ENCODE measurements around the gene SRGAP3. TPM values are rescaled to one million over a fixed set of nuclear protein-coding genes. Genes with fewer than 3 reads are reported as not detected.
"Not testable (repeated sequence)": the region's sequence is repeated elsewhere in the genome, so short reads cannot be mapped to it uniquely, and the experiment has no call there.

The SRGAP3 gene
- total and polyA plus RNA-seq, 2 donors: 3.9 to 4.4 TPM

GRCh38 chr3:9281533-9281932 is 32.1 kb upstream of the SRGAP3 start:
- H3K4me1 ChIP-seq (ENCODE audit: control insufficient read depth in 2 of 2, insufficient read depth in 2 of 2, low read length in 2 of 2); H3K9me3 ChIP-seq (ENCODE audit: control insufficient read depth in 2 of 2, insufficient read depth in 1 of 2, low read length in 1 of 2); H3K27me3 ChIP-seq (ENCODE audit: control insufficient read depth in 2 of 2, insufficient read depth in 1 of 2, low read length in 1 of 2); DNase-seq (ENCODE audit: low read depth in 6 of 9, low spot score in 9 of 9); H3K36me3 ChIP-seq (ENCODE audit: control insufficient read depth in 2 of 2, insufficient read depth in 2 of 2, low read length in 1 of 2); H3K27ac ChIP-seq (ENCODE audit: low read depth in 1 of 2, low read length in 1 of 2); H3K4me3 ChIP-seq (ENCODE audit: low read length in 2 of 2): not testable (repeated sequence)
- WGBS: 97% methylated on average over 8 of the region's 8 CpGs

- H3K27ac ChIP-seq (ENCODE audit: low read depth in 1 of 2, low read length in 1 of 2): no peak overlapping the region
- 85% methylated on average over 11 of the region's 11 CpGs for WGBS
- H3K9me3 ChIP-seq (ENCODE audit: control insufficient read depth in 2 of 2, insufficient read depth in 1 of 2, low read length in 1 of 2): no peaks in the 10 kb centered on the region
- no peaks in the 10 kb centered on the region for H3K36me3 ChIP-seq (ENCODE audit: control insufficient read depth in 2 of 2, insufficient read depth in 2 of 2, low read length in 1 of 2)
- H3K4me1 ChIP-seq (ENCODE audit: control insufficient read depth in 2 of 2, insufficient read depth in 2 of 2, low read length in 2 of 2): no peaks in the 10 kb centered on the region
- no peaks in the 10 kb centered on the region for H3K27me3 ChIP-seq (ENCODE audit: control insufficient read depth in 2 of 2, insufficient read depth in 1 of 2, low read length in 1 of 2)
- DNase-seq (ENCODE audit: low read depth in 6 of 9, low spot score in 9 of 9): no peak
- H3K4me3 ChIP-seq (ENCODE audit: low read length in 2 of 2): no peak overlapping the region
Measured at GRCh38 chr3:9280451-9281219, 31.2 kb upstream of the SRGAP3 start.

- Histone ChIP-seq H3K4me1 (ENCODE audit: control insufficient read depth in 2 of 2, insufficient read depth in 2 of 2, low read length in 2 of 2) (no peaks in the 10 kb centered on the region), H3K4me3 (ENCODE audit: low read length in 2 of 2) (no peak overlapping the region), H3K36me3 (ENCODE audit: control insufficient read depth in 2 of 2, insufficient read depth in 2 of 2, low read length in 1 of 2) (no peaks in the 10 kb centered on the region), H3K9me3 (ENCODE audit: control insufficient read depth in 2 of 2, insufficient read depth in 1 of 2, low read length in 1 of 2) (no peaks in the 10 kb centered on the region), H3K27ac (ENCODE audit: low read depth in 1 of 2, low read length in 1 of 2) (no peak overlapping the region), H3K27me3 (ENCODE audit: control insufficient read depth in 2 of 2, insufficient read depth in 1 of 2, low read length in 1 of 2) (no peaks in the 10 kb centered on the region)
- no peak for DNase-seq (ENCODE audit: low read depth in 6 of 9, low spot score in 9 of 9)
- WGBS: 75% methylated on average over 6 of the region's 6 CpGs
Measured at GRCh38 chr3:9279966-9280365, 30.5 kb upstream of the SRGAP3 start.

GRCh38 chr3:9278498-9278897 is 29.1 kb upstream of the SRGAP3 start:
- no peak for DNase-seq (ENCODE audit: low read depth in 6 of 9, low spot score in 9 of 9)
- Histone ChIP-seq H3K27ac (ENCODE audit: low read depth in 1 of 2, low read length in 1 of 2) (no peak overlapping the region), H3K4me1 (ENCODE audit: control insufficient read depth in 2 of 2, insufficient read depth in 2 of 2, low read length in 2 of 2) (no peaks in the 10 kb centered on the region), H3K27me3 (ENCODE audit: control insufficient read depth in 2 of 2, insufficient read depth in 1 of 2, low read length in 1 of 2) (no peaks in the 10 kb centered on the region), H3K9me3 (ENCODE audit: control insufficient read depth in 2 of 2, insufficient read depth in 1 of 2, low read length in 1 of 2) (peaks cover 0 to 3% of the 10 kb centered on the region in 2 donors), H3K4me3 (ENCODE audit: low read length in 2 of 2) (no peak overlapping the region), H3K36me3 (ENCODE audit: control insufficient read depth in 2 of 2, insufficient read depth in 2 of 2, low read length in 1 of 2) (no peaks in the 10 kb centered on the region)
- 93% methylated on average over 4 of the region's 4 CpGs for WGBS

- Histone ChIP-seq H3K9me3 (ENCODE audit: control insufficient read depth in 2 of 2, insufficient read depth in 1 of 2, low read length in 1 of 2) (peaks cover 0 to 3% of the 10 kb centered on the region in 2 donors), H3K27ac (ENCODE audit: low read depth in 1 of 2, low read length in 1 of 2) (no peak overlapping the region), H3K4me3 (ENCODE audit: low read length in 2 of 2) (no peak overlapping the region), H3K36me3 (ENCODE audit: control insufficient read depth in 2 of 2, insufficient read depth in 2 of 2, low read length in 1 of 2) (no peaks in the 10 kb centered on the region), H3K27me3 (ENCODE audit: control insufficient read depth in 2 of 2, insufficient read depth in 1 of 2, low read length in 1 of 2) (no peaks in the 10 kb centered on the region), H3K4me1 (ENCODE audit: control insufficient read depth in 2 of 2, insufficient read depth in 2 of 2, low read length in 2 of 2) (no peaks in the 10 kb centered on the region)
- no peak for DNase-seq (ENCODE audit: low read depth in 6 of 9, low spot score in 9 of 9)
- 57% methylated on average over 1 of the region's 1 CpG for WGBS
Measured at GRCh38 chr3:9278085-9278484, 28.6 kb upstream of the SRGAP3 start.

GRCh38 chr3:9276761-9277370 is 27.4 kb upstream of the SRGAP3 start:
- no peaks in the 10 kb centered on the region for H3K27me3 ChIP-seq (ENCODE audit: control insufficient read depth in 2 of 2, insufficient read depth in 1 of 2, low read length in 1 of 2)
- no peak overlapping the region for H3K27ac ChIP-seq (ENCODE audit: low read depth in 1 of 2, low read length in 1 of 2)
- DNase-seq (ENCODE audit: low read depth in 6 of 9, low spot score in 9 of 9): no peak
- peaks cover 0 to 3% of the 10 kb centered on the region in 2 donors for H3K9me3 ChIP-seq (ENCODE audit: control insufficient read depth in 2 of 2, insufficient read depth in 1 of 2, low read length in 1 of 2)
- H3K4me1 ChIP-seq (ENCODE audit: control insufficient read depth in 2 of 2, insufficient read depth in 2 of 2, low read length in 2 of 2): no peaks in the 10 kb centered on the region
- WGBS: 95% methylated on average over 6 of the region's 6 CpGs
- H3K4me3 ChIP-seq (ENCODE audit: low read length in 2 of 2): no peak overlapping the region
- no peaks in the 10 kb centered on the region for H3K36me3 ChIP-seq (ENCODE audit: control insufficient read depth in 2 of 2, insufficient read depth in 2 of 2, low read length in 1 of 2)

DNA sequence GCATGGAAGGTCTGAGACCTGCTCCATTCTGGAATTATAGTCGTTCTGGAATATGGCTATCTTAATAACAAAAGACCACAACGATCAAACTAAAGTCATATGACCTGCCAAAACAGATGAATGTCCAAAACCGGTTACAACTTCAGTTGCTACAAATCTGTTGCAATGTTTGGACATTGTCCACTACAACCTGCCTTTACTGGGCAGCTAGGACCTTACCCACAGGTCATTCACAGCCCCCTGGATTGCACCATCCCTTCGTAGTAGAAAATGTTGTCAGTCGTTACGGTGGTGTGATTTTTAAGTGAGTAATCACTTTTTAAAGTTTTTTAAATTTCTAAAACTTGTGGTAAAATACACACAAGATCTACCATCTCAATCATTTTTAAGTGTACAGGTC is 22.5 kb upstream of the SRGAP3 start:
- Histone ChIP-seq H3K4me3 (ENCODE audit: low read length in 2 of 2) (no peak overlapping the region), H3K27ac (ENCODE audit: low read depth in 1 of 2, low read length in 1 of 2) (no peak overlapping the region), H3K4me1 (ENCODE audit: control insufficient read depth in 2 of 2, insufficient read depth in 2 of 2, low read length in 2 of 2) (no peaks in the 10 kb centered on the region), H3K27me3 (ENCODE audit: control insufficient read depth in 2 of 2, insufficient read depth in 1 of 2, low read length in 1 of 2) (no peaks in the 10 kb centered on the region), H3K9me3 (ENCODE audit: control insufficient read depth in 2 of 2, insufficient read depth in 1 of 2, low read length in 1 of 2) (peaks cover 0 to 3% of the 10 kb centered on the region in 2 donors), H3K36me3 (ENCODE audit: control insufficient read depth in 2 of 2, insufficient read depth in 2 of 2, low read length in 1 of 2) (no peaks in the 10 kb centered on the region)
- no peak for DNase-seq (ENCODE audit: low read depth in 6 of 9, low spot score in 9 of 9)
- 82% methylated on average over 6 of the region's 6 CpGs for WGBS

GRCh38 chr3:9270704-9271103 is 21.3 kb upstream of the SRGAP3 start:
- H3K4me3 ChIP-seq (ENCODE audit: low read length in 2 of 2): no peak overlapping the region
- H3K36me3 ChIP-seq (ENCODE audit: control insufficient read depth in 2 of 2, insufficient read depth in 2 of 2, low read length in 1 of 2): no peaks in the 10 kb centered on the region
- no peak for DNase-seq (ENCODE audit: low read depth in 6 of 9, low spot score in 9 of 9)
- H3K27ac ChIP-seq (ENCODE audit: low read depth in 1 of 2, low read length in 1 of 2): no peak overlapping the region
- peaks cover 0 to 3% of the 10 kb centered on the region in 2 donors for H3K9me3 ChIP-seq (ENCODE audit: control insufficient read depth in 2 of 2, insufficient read depth in 1 of 2, low read length in 1 of 2)
- H3K27me3 ChIP-seq (ENCODE audit: control insufficient read depth in 2 of 2, insufficient read depth in 1 of 2, low read length in 1 of 2): no peaks in the 10 kb centered on the region
- H3K4me1 ChIP-seq (ENCODE audit: control insufficient read depth in 2 of 2, insufficient read depth in 2 of 2, low read length in 2 of 2): no peaks in the 10 kb centered on the region
- WGBS: 93% methylated on average over 4 of the region's 4 CpGs

- H3K27ac ChIP-seq (ENCODE audit: low read depth in 1 of 2, low read length in 1 of 2): no peak overlapping the region
- H3K4me1 ChIP-seq (ENCODE audit: control insufficient read depth in 2 of 2, insufficient read depth in 2 of 2, low read length in 2 of 2): no peaks in the 10 kb centered on the region
- no peaks in the 10 kb centered on the region for H3K27me3 ChIP-seq (ENCODE audit: control insufficient read depth in 2 of 2, insufficient read depth in 1 of 2, low read length in 1 of 2)
- WGBS: 94% methylated on average over 3 of the region's 3 CpGs
- H3K9me3 ChIP-seq (ENCODE audit: control insufficient read depth in 2 of 2, insufficient read depth in 1 of 2, low read length in 1 of 2): no peaks in the 10 kb centered on the region
- DNase-seq (ENCODE audit: low read depth in 6 of 9, low spot score in 9 of 9): no peak
- H3K36me3 ChIP-seq (ENCODE audit: control insufficient read depth in 2 of 2, insufficient read depth in 2 of 2, low read length in 1 of 2): no peaks in the 10 kb centered on the region
- no peak overlapping the region for H3K4me3 ChIP-seq (ENCODE audit: low read length in 2 of 2)
Measured at GRCh38 chr3:9266716-9267115, 17.3 kb upstream of the SRGAP3 start.

All from thymus (tissue), 11 donors.